Vagina (tissue), 2 donors: Measurements from ENCODE around the gene PDE3B. TPM values are rescaled to one million over a fixed set of nuclear protein-coding genes. Genes with fewer than 3 reads are reported as not detected.
"Not testable (repeated sequence)": the region's sequence is repeated elsewhere in the genome, so short reads cannot be mapped to it uniquely, and the experiment has no call there.

Experiments
- DNase-seq, 2 donors: peaks; one replicate each; pipeline ENCODE4 v3.0.0-alpha.2; 2017; ENCODE audit errors: extremely low spot score in 2 of 2
- H3K27ac ChIP-seq: fragments of 200-600 bp; sonication (generic); one replicate; pipeline ENCODE4 v1.5.1; 2019
- H3K27me3 ChIP-seq: fragments of 200-600 bp; sonication (generic); one replicate; pipeline ENCODE4 v1.5.1; 2019
- H3K36me3 ChIP-seq, 2 donors: fragments of 200-600 bp; sonication (generic); one replicate each; pipeline ENCODE4 v1.5.1; 2017 to 2019
- H3K4me1 ChIP-seq: fragments of 200-600 bp; sonication (generic); one replicate; pipeline ENCODE4 v1.5.1; 2019
- H3K4me3 ChIP-seq, 2 donors: fragments of 200-600 bp; sonication (generic); 1 replicate in 1 of 2; 2 replicates in 1 of 2; pipeline ENCODE4 v1.5.1; 2016 to 2019
- H3K9me3 ChIP-seq: fragments of 200-600 bp; sonication (generic); one replicate; pipeline ENCODE4 v1.5.1; 2019
- POLR2A ChIP-seq, 2 donors: fragments of 450-650 bp; IDR thresholded peaks; one replicate each; pipeline ENCODE4 v1.6.1; 2017; ENCODE audit warnings: antibody characterized with exemption in 2 of 2, mild to moderate bottlenecking in 2 of 2, moderate library complexity in 2 of 2
- POLR2AphosphoS5 ChIP-seq, 2 donors: sonication (generic); formaldehyde crosslinking; IDR thresholded peaks; one replicate each; pipeline ENCODE4 v1.9.0; 2017; ENCODE audit warnings: antibody characterized with exemption in 2 of 2, mild to moderate bottlenecking in 2 of 2, low read depth in 1 of 2; ENCODE audit not compliant: insufficient read depth in 1 of 2
- intact Hi-C: fragments of 100-400 bp; cut with DNase I; formaldehyde crosslinking; loops from one replicate; pipeline ENCODE4 v1.15.1; 2023
- total RNA-seq: library from RNA; depleted of rRNA; stranded (reverse); fragments of >200 nt; gene quantifications from one replicate; pipeline ENCODE4 v1.2.3, GENCODE V29; 2016
- TF ChIP-seq, protein P1 (sequence below), 3 experiments: fragments of 450-650 bp in 2 of 3; fragments of 200-600 bp in 1 of 3; sonication (generic) in 1 of 3; IDR thresholded peaks; one replicate each; pipeline ENCODE4 v1.5.1; 2017 to 2019; ENCODE audit warnings: antibody characterized with exemption in 3 of 3, mild to moderate bottlenecking in 2 of 3, moderate library complexity in 2 of 3

PDE3B gene
- total RNA-seq, 1 donor from 2014 or later = 10.1 TPM

DNA sequence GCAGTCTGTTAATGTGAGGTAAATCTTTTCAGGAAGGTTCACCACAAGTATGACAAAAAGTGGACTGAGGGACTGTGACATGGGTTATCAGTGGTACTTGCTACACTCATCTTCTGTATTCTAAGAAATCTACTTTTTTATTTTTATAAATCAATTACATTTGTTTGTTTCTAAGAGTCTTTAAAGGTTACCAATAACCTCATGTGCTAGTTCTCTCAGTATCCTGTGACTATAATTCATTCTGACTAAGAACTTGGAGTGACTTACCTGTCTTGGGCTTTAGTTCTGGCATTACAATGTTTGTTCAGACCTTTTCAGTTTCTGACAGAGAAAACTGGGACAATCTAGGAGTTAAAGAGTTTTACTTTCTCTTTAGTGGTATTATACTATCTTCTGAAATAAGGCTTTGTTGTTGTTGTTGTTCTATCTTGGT is 108.4 kb downstream of the PDE3B start:
- intact Hi-C loops = no loop called here
- no peaks in the 10 kb centered on the region for H3K36me3 ChIP-seq
- H3K27me3 ChIP-seq = no peaks in the 10 kb centered on the region
- H3K4me1 ChIP-seq = no peaks in the 10 kb centered on the region
- TF ChIP-seq, protein P1, sequence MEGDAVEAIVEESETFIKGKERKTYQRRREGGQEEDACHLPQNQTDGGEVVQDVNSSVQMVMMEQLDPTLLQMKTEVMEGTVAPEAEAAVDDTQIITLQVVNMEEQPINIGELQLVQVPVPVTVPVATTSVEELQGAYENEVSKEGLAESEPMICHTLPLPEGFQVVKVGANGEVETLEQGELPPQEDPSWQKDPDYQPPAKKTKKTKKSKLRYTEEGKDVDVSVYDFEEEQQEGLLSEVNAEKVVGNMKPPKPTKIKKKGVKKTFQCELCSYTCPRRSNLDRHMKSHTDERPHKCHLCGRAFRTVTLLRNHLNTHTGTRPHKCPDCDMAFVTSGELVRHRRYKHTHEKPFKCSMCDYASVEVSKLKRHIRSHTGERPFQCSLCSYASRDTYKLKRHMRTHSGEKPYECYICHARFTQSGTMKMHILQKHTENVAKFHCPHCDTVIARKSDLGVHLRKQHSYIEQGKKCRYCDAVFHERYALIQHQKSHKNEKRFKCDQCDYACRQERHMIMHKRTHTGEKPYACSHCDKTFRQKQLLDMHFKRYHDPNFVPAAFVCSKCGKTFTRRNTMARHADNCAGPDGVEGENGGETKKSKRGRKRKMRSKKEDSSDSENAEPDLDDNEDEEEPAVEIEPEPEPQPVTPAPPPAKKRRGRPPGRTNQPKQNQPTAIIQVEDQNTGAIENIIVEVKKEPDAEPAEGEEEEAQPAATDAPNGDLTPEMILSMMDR (IDR thresholded peaks at IDR 0.05) = no peak
- TF ChIP-seq POLR2A (IDR thresholded peaks at IDR 0.05) = no peak
- TF ChIP-seq POLR2AphosphoS5 (IDR thresholded peaks at IDR 0.05; ENCODE audit: insufficient read depth in 1 of 2, low read depth in 1 of 2) = no peak
- H3K27ac ChIP-seq = no peak overlapping the region
- DNase-seq = no peak
- no peaks in the 10 kb centered on the region for H3K9me3 ChIP-seq
- H3K4me3 ChIP-seq = no peak overlapping the region

DNA sequence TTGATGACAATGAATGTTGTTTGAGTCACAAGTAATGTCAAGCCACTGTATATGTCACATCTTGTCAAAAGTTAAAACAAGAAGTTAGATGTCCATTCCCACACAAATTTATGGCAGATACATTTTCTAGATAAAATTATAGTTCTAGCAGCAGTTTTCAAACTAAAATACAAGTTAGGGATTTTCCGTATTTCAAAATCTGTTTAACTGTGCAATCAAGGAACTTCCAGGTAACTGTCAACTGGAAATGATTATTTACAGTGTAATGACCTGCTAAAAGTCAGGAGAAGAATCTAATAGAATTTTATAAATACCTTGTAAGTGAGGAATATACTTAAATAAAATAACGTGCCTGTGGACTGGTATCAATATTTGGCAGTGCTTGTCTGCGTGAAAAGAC is 111.5 kb downstream of the PDE3B start:
- H3K4me1 ChIP-seq = no peaks in the 10 kb centered on the region
- H3K9me3 ChIP-seq = no peaks in the 10 kb centered on the region
- DNase-seq = no peak

GRCh38 chr11:14756349-14756748 is 112.7 kb downstream of the PDE3B start:
- intact Hi-C loops = no loop called here
- TF ChIP-seq POLR2AphosphoS5 (IDR thresholded peaks at IDR 0.05; ENCODE audit: insufficient read depth in 1 of 2, low read depth in 1 of 2) (no peak), POLR2A (IDR thresholded peaks at IDR 0.05) (no peak)
- TF ChIP-seq, protein P1 (IDR thresholded peaks at IDR 0.05) = no peak
- H3K27me3 ChIP-seq = no peaks in the 10 kb centered on the region
- no peak overlapping the region for H3K27ac ChIP-seq
- no peak overlapping the region for H3K4me3 ChIP-seq
- H3K36me3 ChIP-seq = no peaks in the 10 kb centered on the region
- no peak for DNase-seq
- no peaks in the 10 kb centered on the region for H3K4me1 ChIP-seq
- no peaks in the 10 kb centered on the region for H3K9me3 ChIP-seq

More for the DNA sequence above, 111.5 kb downstream of the PDE3B start:
- TF ChIP-seq, protein P1 (IDR thresholded peaks at IDR 0.05) = no peak
- Histone ChIP-seq H3K27ac (no peak overlapping the region), H3K36me3 (no peaks in the 10 kb centered on the region), H3K4me3 (no peak overlapping the region), H3K27me3 (no peaks in the 10 kb centered on the region)
- intact Hi-C loops = no loop called here

- H3K27me3 ChIP-seq, H3K27ac ChIP-seq, intact Hi-C loops: not testable (repeated sequence)
These were observed 115.9 kb downstream of the PDE3B start for GRCh38 chr11:14759300-14760012.

DNA sequence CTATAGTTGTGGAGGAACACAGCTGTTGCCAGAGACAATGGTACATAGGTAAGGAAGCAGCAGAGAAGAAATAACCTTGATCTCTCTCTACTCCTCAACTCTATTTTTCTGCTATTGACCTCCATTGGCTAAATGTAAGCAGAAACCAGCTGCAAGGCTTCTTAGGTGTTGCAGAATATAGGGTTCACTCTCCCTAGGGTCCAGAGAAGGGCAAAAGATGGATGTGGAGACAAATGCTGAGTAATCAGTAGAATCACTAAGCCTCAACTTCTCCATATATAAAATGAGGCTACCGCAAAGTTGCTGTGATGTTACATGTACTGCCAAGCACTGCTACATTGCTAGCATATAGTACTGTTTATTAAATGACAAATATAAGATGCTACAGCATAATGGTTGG is 120.6 kb downstream of the PDE3B start:
- H3K4me3 ChIP-seq = no peak overlapping the region
- intact Hi-C loops = no loop called here
- no peaks in the 10 kb centered on the region for H3K4me1 ChIP-seq
- no peaks in the 10 kb centered on the region for H3K27me3 ChIP-seq
- H3K27ac ChIP-seq = no peak overlapping the region
- H3K9me3 ChIP-seq = no peaks in the 10 kb centered on the region
- TF ChIP-seq, protein P1 (IDR thresholded peaks at IDR 0.05) = no peak
- TF ChIP-seq POLR2AphosphoS5 (IDR thresholded peaks at IDR 0.05; ENCODE audit: insufficient read depth in 1 of 2, low read depth in 1 of 2) (no peak), POLR2A (IDR thresholded peaks at IDR 0.05) (no peak)
- H3K36me3 ChIP-seq = no peaks in the 10 kb centered on the region
- no peak for DNase-seq

More at GRCh38 chr11:14759300-14760012, 115.9 kb downstream of the PDE3B start:
- not testable (repeated sequence) for H3K4me1 ChIP-seq, H3K4me3 ChIP-seq, H3K36me3 ChIP-seq, DNase-seq, H3K9me3 ChIP-seq
